K562 treated with DMSO at 1 percent for 4 hours (cell line): ENCODE data around the gene UBR7. TPM values are rescaled to one million over a fixed set of nuclear protein-coding genes. Genes with fewer than 3 reads are reported as not detected.

Experiments used
- total RNA-seq: library from RNA; unstranded; fragments of 300-600 nt; gene quantifications from 2 replicates; pipeline ENCODE4 v1.2.3, GENCODE V29; 2022; ENCODE audit not compliant: insufficient read depth

Gene UBR7, protein sequence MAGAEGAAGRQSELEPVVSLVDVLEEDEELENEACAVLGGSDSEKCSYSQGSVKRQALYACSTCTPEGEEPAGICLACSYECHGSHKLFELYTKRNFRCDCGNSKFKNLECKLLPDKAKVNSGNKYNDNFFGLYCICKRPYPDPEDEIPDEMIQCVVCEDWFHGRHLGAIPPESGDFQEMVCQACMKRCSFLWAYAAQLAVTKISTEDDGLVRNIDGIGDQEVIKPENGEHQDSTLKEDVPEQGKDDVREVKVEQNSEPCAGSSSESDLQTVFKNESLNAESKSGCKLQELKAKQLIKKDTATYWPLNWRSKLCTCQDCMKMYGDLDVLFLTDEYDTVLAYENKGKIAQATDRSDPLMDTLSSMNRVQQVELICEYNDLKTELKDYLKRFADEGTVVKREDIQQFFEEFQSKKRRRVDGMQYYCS
- 18.0 and 22.4 TPM in 2 replicates for total RNA-seq

DNA sequence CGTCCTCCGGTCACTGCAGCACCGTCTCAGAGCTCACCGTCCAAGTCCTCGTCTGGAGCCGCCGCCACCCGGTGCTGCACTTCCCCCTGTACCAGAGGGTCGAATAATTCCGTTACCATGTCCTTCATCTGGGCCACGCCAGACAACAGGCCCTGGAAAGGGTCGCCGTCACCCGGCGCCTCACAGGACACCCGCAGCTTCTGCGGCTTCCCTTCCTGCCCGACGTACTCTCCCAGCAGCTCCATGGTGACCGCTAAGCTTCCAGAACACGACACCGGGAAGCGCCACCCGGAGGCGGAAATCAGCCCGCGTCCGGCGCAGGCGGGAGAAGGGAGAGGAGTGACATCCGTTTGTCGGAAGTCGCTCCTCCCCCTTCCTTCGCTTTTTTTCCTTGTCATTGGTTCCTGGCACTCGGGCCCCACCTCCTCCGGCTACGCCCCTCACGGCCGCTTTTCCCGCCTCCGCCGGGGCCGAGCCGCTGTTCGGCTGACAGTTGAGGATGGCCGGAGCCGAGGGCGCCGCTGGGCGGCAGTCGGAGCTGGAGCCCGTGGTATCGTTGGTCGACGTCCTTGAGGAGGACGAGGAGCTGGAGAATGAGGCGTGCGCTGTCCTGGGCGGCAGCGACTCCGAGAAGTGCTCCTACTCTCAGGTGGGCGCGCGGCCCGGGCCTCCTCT, at the start of gene UBR7, which contains the start of gene GON7:
Gene UBR7, plus strand, starts transcription at position 464 of the 675 bp plus-strand sequence. Its CDS starts 36 bp downstream, at position 500.
Gene GON7, minus strand, starts transcription at position 273 of the 675 bp plus-strand sequence. Its CDS starts 28 bp downstream, at position 245.

DNA sequence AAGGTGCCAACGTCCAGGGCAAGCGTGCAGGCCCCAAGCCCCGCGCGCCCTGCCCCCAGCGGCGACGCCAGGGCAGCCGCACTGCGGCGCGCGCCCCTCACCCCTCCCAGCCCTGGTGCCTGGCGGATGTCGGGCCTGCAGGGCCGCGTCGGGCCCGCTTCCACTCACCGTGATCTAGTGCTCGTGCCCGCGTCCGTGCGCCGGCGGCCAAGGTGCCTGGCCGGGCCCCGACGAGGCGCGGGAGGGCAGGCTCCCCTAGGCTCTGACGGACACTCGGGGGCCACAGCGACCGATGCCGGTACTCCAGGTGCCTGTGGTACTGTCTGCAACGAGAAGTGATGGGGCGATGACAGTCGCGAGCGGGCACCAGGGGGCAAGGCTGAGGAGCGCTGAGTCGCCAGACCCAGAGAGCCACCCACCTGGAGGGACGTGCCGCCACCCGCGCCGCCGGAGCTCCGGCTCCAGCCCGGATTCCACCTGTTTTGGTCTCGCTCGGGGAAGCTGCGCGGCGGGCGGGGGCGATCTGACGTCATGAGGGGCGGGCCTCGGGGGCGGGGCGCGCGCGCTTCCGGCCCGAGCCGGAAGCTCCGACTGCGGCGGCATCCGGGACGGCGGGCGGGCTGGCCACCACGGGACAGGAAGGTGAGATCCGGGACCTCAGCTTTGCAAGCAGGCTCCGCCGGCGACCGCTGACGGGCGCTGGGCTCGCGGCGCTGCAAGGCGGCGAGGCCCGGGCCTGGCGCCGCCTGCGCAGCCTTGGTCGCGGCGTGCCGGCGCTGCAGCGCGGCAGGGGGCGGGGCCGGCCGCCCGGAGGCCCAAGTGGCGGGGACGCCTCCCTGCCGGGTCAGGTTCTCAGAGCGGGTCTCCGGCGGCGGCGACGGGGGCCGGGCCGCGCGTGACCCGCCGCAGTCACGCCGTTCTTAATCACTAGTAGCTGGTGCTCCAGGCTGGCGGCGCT, 22.4 kb upstream of the UBR7 start, which contains the start of the genes LYSET and MOAP1:
Gene LYSET, plus strand, starts transcription at position 927 of the 958 bp plus-strand sequence. CDS start 89 bp downstream, outside the sequence.
Gene MOAP1, minus strand, starts transcription at position 507 of the 958 bp plus-strand sequence. CDS start 655 bp downstream, outside the sequence.

Other genes starting within 250 kb of the UBR7 start
- gene ITPK1, start 91.3 kb upstream of the UBR7 start, total RNA-seq, result 35.9 and 46.5 TPM in 2 replicates
- 10.9 and 11.1 TPM in 2 replicates for gene MOAP1, start 22.4 kb upstream of the UBR7 start, total RNA-seq
- 22.3 and 23.6 TPM in 2 replicates for gene LYSET, start 21.9 kb upstream of the UBR7 start, total RNA-seq
- gene GON7, start 191 bp upstream of the UBR7 start, total RNA-seq, result 10.2 and 13.1 TPM in 2 replicates
- gene BTBD7, start 125.8 kb downstream of the UBR7 start, total RNA-seq, result 5.1 and 7.9 TPM in 2 replicates
- not detected in 2 replicates for gene COX8C, start 139.9 kb downstream of the UBR7 start, total RNA-seq
- gene UNC79, start 223.7 kb downstream of the UBR7 start, total RNA-seq, result not detected in 2 replicates